IMR-90 (cell line): ENCODE results near the gene TMEM50B. TPM values are rescaled to one million over a fixed set of nuclear protein-coding genes. Genes with fewer than 3 reads are reported as not detected.

ENCODE experiments used
- ATAC-seq: fragments of 200-7000 bp; cut with Tn5 transposase; 2 replicates; pipeline ENCODE4 v1.9.1; 2020; ENCODE audit warnings: low read depth, mild to moderate bottlenecking, moderate library complexity
- BruUV-seq: library from RNA; stranded (reverse); fragments of 400-500 nt; replicated peaks from 2 replicates; lab custom pipeline; 2021; lab: Mats Ljungman, UMichigan
- CTCF ChIA-PET: fragments of 300-600 bp; formaldehyde crosslinking; extraction: SDS; loops from one replicate; lab custom pipeline; 2021; ENCODE audit warnings: antibody characterized with exemption; lab: Yijun Ruan, JAX
- POLR2A ChIA-PET: fragments of 300-600 bp; sonication (Branson Sonifier 250); formaldehyde crosslinking; loops from one replicate; lab custom pipeline; 2022; ENCODE audit warnings: antibody characterized with exemption; ENCODE audit not compliant: unreplicated experiment; lab: Charles Lee
- DNase-seq: peaks from one replicate; pipeline ENCODE4 v3.0.0; 2013
- H2AFZ ChIP-seq: replicated peaks from 2 replicates; pipeline ENCODE3; 2013; ENCODE audit warnings: low read length, mild to moderate bottlenecking; ENCODE audit not compliant: poor library complexity
- H2AK5ac ChIP-seq: 2 replicates; pipeline ENCODE4 v1.6.1; 2013; ENCODE audit warnings: low read depth, low read length, inconsistent platforms
- H2AK9ac ChIP-seq: replicated peaks from 2 replicates; pipeline ENCODE3; 2013; ENCODE audit warnings: mild to moderate bottlenecking, low read depth, low read length, moderate library complexity; ENCODE audit not compliant: poor library complexity
- H2BK120ac ChIP-seq: 2 replicates; pipeline ENCODE4 v1.6.1; 2013; ENCODE audit warnings: low read depth, low read length, inconsistent platforms
- H2BK15ac ChIP-seq: 3 replicates; pipeline ENCODE4 v1.6.1; 2013; ENCODE audit warnings: low read depth, low read length, inconsistent platforms
- H2BK20ac ChIP-seq: 2 replicates; pipeline ENCODE4 v1.6.1; 2013; ENCODE audit warnings: low read depth, mild to moderate bottlenecking, inconsistent platforms, low read length, moderate library complexity
- H2BK5ac ChIP-seq: 2 replicates; pipeline ENCODE4 v1.6.1; 2013; ENCODE audit warnings: mild to moderate bottlenecking, low read depth, low read length, inconsistent platforms; ENCODE audit not compliant: poor library complexity, severe bottlenecking
- H3K14ac ChIP-seq: replicated peaks from 2 replicates; pipeline ENCODE4 v1.6.1; 2013; ENCODE audit warnings: low read depth, low read length, inconsistent platforms
- H3K18ac ChIP-seq: 2 replicates; pipeline ENCODE4 v1.6.1; 2013; ENCODE audit warnings: low read depth, low read length, control low read depth
- H3K23ac ChIP-seq: 2 replicates; pipeline ENCODE4 v1.6.1; 2013; ENCODE audit warnings: low read depth, low read length, inconsistent platforms
- H3K27ac ChIP-seq: 2 replicates; pipeline ENCODE4 v1.5.1; 2013; ENCODE audit warnings: mild to moderate bottlenecking, control low read depth, low read length; ENCODE audit not compliant: insufficient read depth
- H3K27me3 ChIP-seq: 2 replicates; pipeline ENCODE4 v1.6.1; 2013; ENCODE audit warnings: low read length; ENCODE audit not compliant: control insufficient read depth, insufficient read depth
- H3K36me3 ChIP-seq: 2 replicates; pipeline ENCODE4 v1.6.1; 2013; ENCODE audit warnings: low read length, mixed read lengths; ENCODE audit not compliant: control insufficient read depth, insufficient read depth
- H3K4ac ChIP-seq: 2 replicates; pipeline ENCODE4 v1.6.1; 2013; ENCODE audit warnings: low read depth, low read length, inconsistent platforms
- H3K4me1 ChIP-seq: 2 replicates; pipeline ENCODE4 v1.6.1; 2013; ENCODE audit warnings: low read length, mixed read lengths; ENCODE audit not compliant: control insufficient read depth, insufficient read depth
- H3K4me2 ChIP-seq: 2 replicates; pipeline ENCODE4 v1.6.1; 2013; ENCODE audit warnings: low read depth, mild to moderate bottlenecking, control low read depth, low read length, moderate library complexity
- H3K4me3 ChIP-seq: 2 replicates; pipeline ENCODE4 v1.5.1; 2013; ENCODE audit warnings: low read depth, mild to moderate bottlenecking, control low read depth, low read length, moderate library complexity; ENCODE audit not compliant: insufficient read depth
- H3K56ac ChIP-seq: 2 replicates; pipeline ENCODE4 v1.6.1; 2013; ENCODE audit warnings: low read length, inconsistent platforms; ENCODE audit not compliant: insufficient read depth; ENCODE audit errors: extremely low read depth
- H3K79me1 ChIP-seq, 2 experiments: 2 replicates each; pipeline ENCODE4 v1.6.1; 2013; ENCODE audit warnings: low read length in 2 of 2, inconsistent platforms in 1 of 2, low read depth in 1 of 2
- H3K9ac ChIP-seq: 2 replicates; pipeline ENCODE4 v1.6.1; 2013; ENCODE audit warnings: low read depth, low read length, control low read depth
- H3K9me1 ChIP-seq: 2 replicates; pipeline ENCODE4 v1.6.1; 2013; ENCODE audit warnings: low read length, inconsistent platforms; ENCODE audit not compliant: insufficient read depth
- H3K9me3 ChIP-seq: 2 replicates; pipeline ENCODE4 v1.6.1; 2013; ENCODE audit warnings: low read length; ENCODE audit not compliant: control insufficient read depth, insufficient read depth
- H4K20me1 ChIP-seq: 2 replicates; pipeline ENCODE4 v1.6.1; 2013; ENCODE audit warnings: low read length, inconsistent platforms; ENCODE audit not compliant: insufficient read depth
- H4K5ac ChIP-seq: 2 replicates; pipeline ENCODE4 v1.6.1; 2013; ENCODE audit warnings: mild to moderate bottlenecking, low read depth, low read length, control low read depth
- H4K8ac ChIP-seq, 2 experiments: 2 replicates each; pipeline ENCODE4 v1.6.1; 2013; ENCODE audit warnings: low read depth in 2 of 2, low read length in 2 of 2, control low read depth in 1 of 2, inconsistent platforms in 1 of 2
- H4K91ac ChIP-seq: 2 replicates; pipeline ENCODE4 v1.6.1; 2013; ENCODE audit warnings: low read depth, low read length, inconsistent platforms; ENCODE audit not compliant: insufficient read depth
- BHLHE40 ChIP-seq: fragments of 150-350 bp; IDR thresholded peaks from 2 replicates; pipeline ENCODE4 v1.6.1; 2016; ENCODE audit warnings: mild to moderate bottlenecking, low read depth, low read length
- CEBPB ChIP-seq: IDR thresholded peaks from 2 replicates; pipeline ENCODE4 v1.6.1; 2012; ENCODE audit warnings: low read depth, low read length, improper control_type of control experiment
- CHD1 ChIP-seq: IDR thresholded peaks from 2 replicates; pipeline ENCODE4 v1.6.1; 2012; ENCODE audit warnings: low read depth, low read length, improper control_type of control experiment
- CTCF ChIP-seq: conservative IDR thresholded peaks from 2 replicates; pipeline ENCODE4 v1.5.1; 2012; ENCODE audit warnings: mild to moderate bottlenecking, low read depth, low read length, improper control_type of control experiment
- MAZ ChIP-seq: IDR thresholded peaks from 2 replicates; pipeline ENCODE4 v1.6.1; 2012; ENCODE audit warnings: low read depth, mild to moderate bottlenecking, low read length, improper control_type of control experiment, moderate library complexity, borderline replicate concordance
- MXI1 ChIP-seq: IDR thresholded peaks from 2 replicates; pipeline ENCODE4 v1.6.1; 2012; ENCODE audit warnings: low read depth, mild to moderate bottlenecking, low read length, moderate library complexity, borderline replicate concordance
- RCOR1 ChIP-seq: IDR thresholded peaks from 2 replicates; pipeline ENCODE4 v1.6.1; 2012; ENCODE audit warnings: mild to moderate bottlenecking, low read length, improper control_type of control experiment; ENCODE audit not compliant: insufficient replicate concordance
- USF2 ChIP-seq: fragments of 150-350 bp; IDR thresholded peaks from 2 replicates; pipeline ENCODE4 v1.6.1; 2017; ENCODE audit warnings: mild to moderate bottlenecking, antibody characterized with exemption, low read length, low read depth
- WGBS, 2 experiments: methylation state at CpG; one replicate each; pipeline versions ENCODE4 v1.1.5 to v1.1.7; 2013; ENCODE audit warnings: missing lambda C conversion rate in 2 of 2; ENCODE audit not compliant: insufficient read length in 1 of 2; ENCODE audit errors: extremely low coverage in 2 of 2; 5-methylcytosine and 5-hydroxymethylcytosine counted together
- dilution Hi-C: fragments of 300-500 bp; cut with HindIII; formaldehyde crosslinking; loops from one replicate; pipeline ENCODE4 v1.14.3; 2018; ENCODE audit warnings: low sequenced_read_pairs; ENCODE audit not compliant: unreplicated experiment
- in situ Hi-C: fragments of 300-500 bp; cut with MboI; formaldehyde crosslinking; loops from 3 replicates; pipeline ENCODE4 v1.14.3; 2019; ENCODE audit warnings: low sequenced_read_pairs, inconsistent platforms, mixed read lengths
- intact Hi-C: fragments of 100-400 bp; cut with micrococcal nuclease; formaldehyde crosslinking; loops from 2 replicates; pipeline ENCODE4 v1.10.0; 2022
- polyA plus RNA-seq, 3 experiments: library from polyadenylated mRNA; depleted of rRNA; stranded (reverse); fragments of >200 nt; gene quantifications; 2 replicates each; pipeline ENCODE4 v1.2.3, GENCODE V29; 2012; ENCODE audit warnings: low replicate concordance in 1 of 3
- total RNA-seq: library from RNA; depleted of rRNA; stranded (reverse); fragments of >200 nt; gene quantifications from 2 replicates; pipeline ENCODE4 v1.2.3, GENCODE V29; 2012

Gene TMEM50B
- total and polyA plus RNA-seq, 2 of the 4 experiments (the other 2 are of a cell fraction): 10.9 to 25.9 TPM

- dilution Hi-C loops: no loop called here
- no peak for TF ChIP-seq CHD1
- no peak for TF ChIP-seq CEBPB
- TF ChIP-seq USF2: no peak
- TF ChIP-seq MAZ: no peak
- TF ChIP-seq CTCF: no peak
- no peak for TF ChIP-seq RCOR1
- no peak for TF ChIP-seq MXI1
- no peak for TF ChIP-seq BHLHE40
- Histone ChIP-seq H3K9me1 (peaks cover 5% of the 10 kb centered on the region; the same call in 1 of the 2 replicates), H4K91ac (no peak overlapping the region), H3K27ac (no peak overlapping the region), H3K27me3 (no peaks in the 10 kb centered on the region), H4K8ac (no peak overlapping the region), H4K20me1 (peaks cover 12% of the 10 kb centered on the region; the same call in 1 of the 2 replicates), H3K4ac (no peak overlapping the region), H2AFZ (no peak overlapping the region), H3K23ac (no peak overlapping the region), H2BK5ac (no peak overlapping the region), H3K18ac (no peak overlapping the region), H2AK9ac (no peak overlapping the region), H3K14ac (no peak overlapping the region), H3K36me3 (peaks cover 54% of the 10 kb centered on the region), H2AK5ac (no peak overlapping the region), H3K4me2 (no peak overlapping the region), H4K5ac (no peak overlapping the region), H2BK15ac (no peak overlapping the region), H2BK20ac (no peak overlapping the region), H2BK120ac (no peak overlapping the region), H3K4me3 (no peak overlapping the region), H3K4me1 (no peaks in the 10 kb centered on the region), H3K9ac (no peak overlapping the region), H3K79me1 (peaks cover 17 to 61% of the 10 kb centered on the region in 2 experiments), H3K56ac (no peak overlapping the region), H3K9me3 (no peaks in the 10 kb centered on the region)
- intact Hi-C loops: no loop called here
- DNase-seq (peak; percentile 24), ATAC-seq (no peak)
- POLR2A ChIA-PET: no interaction called here
- WGBS, 2 experiments: no CpG with 5 or more reads among the region's 3 CpGs
- CTCF ChIA-PET: no interaction called here
- no TSS peak for BruUV-seq
- in situ Hi-C loops: loop anchor here (25.0 kb wide), 1 partner anchor 589 kb away; no protein-coding TSS in a partner anchor
Measured at GRCh38 chr21:33425825-33426224, 53.9 kb downstream of the TMEM50B start.
